LoVo (cell line): ENCODE results near the gene HS3ST2.
"Not testable (repeated sequence)": the region's sequence is repeated elsewhere in the genome, so short reads cannot be mapped to it uniquely, and the experiment has no call there.

ENCODE experiments used
- DNase-seq: peaks from one replicate; pipeline ENCODE4 v3.0.0-alpha.2; 2016; ENCODE audit warnings: low spot score

Gene HS3ST2

GRCh38 chr16:22878955-22879354 lies 65.0 kb downstream of the HS3ST2 start:
- DNase-seq, result no peak

GRCh38 chr16:22879466-22879865 lies 65.5 kb downstream of the HS3ST2 start:
- DNase-seq, result no peak

- DNase-seq, result no peak
These were observed 69.0 kb downstream of the HS3ST2 start for GRCh38 chr16:22882981-22883380.

- DNase-seq, result no peak
These were observed 72.0 kb downstream of the HS3ST2 start for GRCh38 chr16:22885951-22886350.

- no peak for DNase-seq
These were observed 73.0 kb downstream of the HS3ST2 start for GRCh38 chr16:22886927-22887326.

- no peak for DNase-seq
These were observed 73.5 kb downstream of the HS3ST2 start for GRCh38 chr16:22887445-22887844.

GRCh38 chr16:22888791-22889190 lies 74.8 kb downstream of the HS3ST2 start:
- no peak for DNase-seq

GRCh38 chr16:22890976-22891375 lies 77.0 kb downstream of the HS3ST2 start:
- DNase-seq, result no peak

GRCh38 chr16:22897184-22897583 lies 83.2 kb downstream of the HS3ST2 start:
- no peak for DNase-seq

- no peak for DNase-seq
These were observed 84.2 kb downstream of the HS3ST2 start for GRCh38 chr16:22898131-22898530.

- no peak for DNase-seq
These were observed 84.9 kb downstream of the HS3ST2 start for GRCh38 chr16:22898874-22899348.

GRCh38 chr16:22899567-22899966 lies 85.6 kb downstream of the HS3ST2 start:
- DNase-seq, result not testable (repeated sequence)

GRCh38 chr16:22900863-22901262 lies 86.9 kb downstream of the HS3ST2 start:
- no peak for DNase-seq

- DNase-seq, result no peak
These were observed 87.6 kb downstream of the HS3ST2 start for GRCh38 chr16:22901563-22901962.

GRCh38 chr16:22903716-22904115 lies 89.8 kb downstream of the HS3ST2 start:
- DNase-seq, result no peak

- DNase-seq, result no peak
These were observed 98.7 kb downstream of the HS3ST2 start for GRCh38 chr16:22912654-22913053.

- DNase-seq, result no peak
These were observed 101.0 kb downstream of the HS3ST2 start for GRCh38 chr16:22915003-22915402.

- DNase-seq, result no peak
These were observed 109.5 kb downstream of the HS3ST2 start for GRCh38 chr16:22923491-22923890.

- no peak for DNase-seq
These were observed 110.5 kb downstream of the HS3ST2 start for GRCh38 chr16:22924492-22924891.

GRCh38 chr16:22926105-22926751 lies 112.3 kb downstream of the HS3ST2 start:
- no peak for DNase-seq

GRCh38 chr16:22927306-22927705 lies 113.3 kb downstream of the HS3ST2 start:
- no peak for DNase-seq

GRCh38 chr16:22928882-22929435 lies 115.0 kb downstream of the HS3ST2 start:
- DNase-seq, result no peak

- DNase-seq, result no peak
These were observed 115.5 kb downstream of the HS3ST2 start for GRCh38 chr16:22929461-22929860.
